ENCODE measurements around the gene PRKCA.

Gene PRKCA

DNA sequence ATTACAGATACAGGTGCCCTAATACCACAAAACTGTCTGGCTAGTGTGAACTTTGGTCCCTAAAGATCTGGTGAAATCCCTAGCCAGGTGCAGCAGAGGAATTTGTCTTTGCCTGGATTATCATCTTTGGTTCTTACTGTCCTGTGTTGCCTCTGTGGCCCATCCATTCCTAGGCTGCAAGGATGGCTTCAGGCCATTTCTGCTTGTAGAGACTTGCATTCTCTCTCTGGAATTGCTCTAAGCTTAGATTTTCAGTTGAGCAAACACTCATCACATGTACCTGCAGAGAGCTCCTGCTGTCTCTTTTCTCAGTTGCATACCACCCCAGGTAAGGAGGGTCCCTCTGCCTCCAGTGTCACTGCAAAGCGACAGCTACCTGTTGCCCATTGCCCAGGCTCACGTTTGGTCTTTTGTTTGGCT lies 114.9 kb downstream of the PRKCA start:
- Histone ChIP-seq H3K27ac (ENCODE audit: insufficient read depth, low read length, poor library complexity, severe bottlenecking) (no peak overlapping the region), H3K9me3 (ENCODE audit: control insufficient read depth, low read length) (no peaks in the 10 kb centered on the region), H3K4me3 (ENCODE audit: insufficient read depth, low read depth, low read length, poor library complexity, severe bottlenecking) (no peak overlapping the region), H3K27me3 (replicated peaks; ENCODE audit: control insufficient read depth, insufficient read depth, low read length, poor library complexity, severe bottlenecking) (no peaks in the 10 kb centered on the region), H3K4me1 (ENCODE audit: control insufficient read depth, insufficient read depth, low read length, poor library complexity, severe bottlenecking) (no peaks in the 10 kb centered on the region), H3K36me3 (ENCODE audit: control insufficient read depth, insufficient read depth, low read length) (no peaks in the 10 kb centered on the region)
- no peak for DNase-seq

DNA sequence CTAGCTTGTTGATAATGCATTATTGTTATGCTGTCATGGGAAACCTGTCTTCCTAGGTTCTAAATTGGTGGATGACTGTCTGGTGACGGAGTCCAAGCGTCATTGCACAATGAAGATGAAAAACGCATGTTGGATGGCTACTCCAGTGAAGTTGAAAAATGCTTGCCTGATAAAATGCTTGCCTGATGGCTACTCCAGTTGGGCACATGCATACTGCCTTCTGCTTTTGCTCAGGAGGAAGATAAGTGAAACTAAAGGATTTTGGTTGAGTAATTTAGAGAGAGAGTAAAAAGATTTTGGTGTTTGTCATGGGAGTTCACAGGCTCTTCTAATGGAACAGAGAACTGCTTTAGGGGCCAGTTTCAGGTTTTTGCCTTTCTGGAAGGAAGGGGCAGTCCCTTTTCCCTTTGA lies 118.6 kb downstream of the PRKCA start:
- no peak for DNase-seq
- Histone ChIP-seq H3K4me3 (ENCODE audit: insufficient read depth, low read depth, low read length, poor library complexity, severe bottlenecking) (no peak overlapping the region), H3K4me1 (ENCODE audit: control insufficient read depth, insufficient read depth, low read length, poor library complexity, severe bottlenecking) (no peaks in the 10 kb centered on the region), H3K36me3 (ENCODE audit: control insufficient read depth, insufficient read depth, low read length) (no peaks in the 10 kb centered on the region), H3K27me3 (replicated peaks; ENCODE audit: control insufficient read depth, insufficient read depth, low read length, poor library complexity, severe bottlenecking) (no peaks in the 10 kb centered on the region), H3K27ac (ENCODE audit: insufficient read depth, low read length, poor library complexity, severe bottlenecking) (no peak overlapping the region), H3K9me3 (ENCODE audit: control insufficient read depth, low read length) (no peaks in the 10 kb centered on the region)

GRCh38 chr17:66422186-66422585 lies 119.8 kb downstream of the PRKCA start:
- no peaks in the 10 kb centered on the region for H3K27me3 ChIP-seq (replicated peaks; ENCODE audit: control insufficient read depth, insufficient read depth, low read length, poor library complexity, severe bottlenecking)
- no peaks in the 10 kb centered on the region for H3K36me3 ChIP-seq (ENCODE audit: control insufficient read depth, insufficient read depth, low read length)
- H3K27ac ChIP-seq (ENCODE audit: insufficient read depth, low read length, poor library complexity, severe bottlenecking) = no peak overlapping the region
- no peaks in the 10 kb centered on the region for H3K4me1 ChIP-seq (ENCODE audit: control insufficient read depth, insufficient read depth, low read length, poor library complexity, severe bottlenecking)
- H3K9me3 ChIP-seq (ENCODE audit: control insufficient read depth, low read length) = no peaks in the 10 kb centered on the region
- no peak overlapping the region for H3K4me3 ChIP-seq (ENCODE audit: insufficient read depth, low read depth, low read length, poor library complexity, severe bottlenecking)
- no peak for DNase-seq

GRCh38 chr17:66423056-66423955 lies 120.9 kb downstream of the PRKCA start:
- H3K27ac ChIP-seq (ENCODE audit: insufficient read depth, low read length, poor library complexity, severe bottlenecking) = no peak overlapping the region

GRCh38 chr17:66425756-66426396 lies 123.5 kb downstream of the PRKCA start:
- DNase-seq = no peak
- Histone ChIP-seq H3K36me3 (ENCODE audit: control insufficient read depth, insufficient read depth, low read length) (no peaks in the 10 kb centered on the region), H3K27me3 (replicated peaks; ENCODE audit: control insufficient read depth, insufficient read depth, low read length, poor library complexity, severe bottlenecking) (no peaks in the 10 kb centered on the region), H3K27ac (ENCODE audit: insufficient read depth, low read length, poor library complexity, severe bottlenecking) (peak overlapping the region; percentile 4), H3K9me3 (ENCODE audit: control insufficient read depth, low read length) (no peaks in the 10 kb centered on the region), H3K4me3 (ENCODE audit: insufficient read depth, low read depth, low read length, poor library complexity, severe bottlenecking) (no peak overlapping the region), H3K4me1 (ENCODE audit: control insufficient read depth, insufficient read depth, low read length, poor library complexity, severe bottlenecking) (no peaks in the 10 kb centered on the region)

More at GRCh38 chr17:66423056-66423955, 120.9 kb downstream of the PRKCA start:
- no peaks in the 10 kb centered on the region for H3K4me1 ChIP-seq (ENCODE audit: control insufficient read depth, insufficient read depth, low read length, poor library complexity, severe bottlenecking)
- DNase-seq = no peak
- H3K36me3 ChIP-seq (ENCODE audit: control insufficient read depth, insufficient read depth, low read length) = no peaks in the 10 kb centered on the region
- H3K4me3 ChIP-seq (ENCODE audit: insufficient read depth, low read depth, low read length, poor library complexity, severe bottlenecking) = no peak overlapping the region
- H3K9me3 ChIP-seq (ENCODE audit: control insufficient read depth, low read length) = no peaks in the 10 kb centered on the region
- no peaks in the 10 kb centered on the region for H3K27me3 ChIP-seq (replicated peaks; ENCODE audit: control insufficient read depth, insufficient read depth, low read length, poor library complexity, severe bottlenecking)

DNA sequence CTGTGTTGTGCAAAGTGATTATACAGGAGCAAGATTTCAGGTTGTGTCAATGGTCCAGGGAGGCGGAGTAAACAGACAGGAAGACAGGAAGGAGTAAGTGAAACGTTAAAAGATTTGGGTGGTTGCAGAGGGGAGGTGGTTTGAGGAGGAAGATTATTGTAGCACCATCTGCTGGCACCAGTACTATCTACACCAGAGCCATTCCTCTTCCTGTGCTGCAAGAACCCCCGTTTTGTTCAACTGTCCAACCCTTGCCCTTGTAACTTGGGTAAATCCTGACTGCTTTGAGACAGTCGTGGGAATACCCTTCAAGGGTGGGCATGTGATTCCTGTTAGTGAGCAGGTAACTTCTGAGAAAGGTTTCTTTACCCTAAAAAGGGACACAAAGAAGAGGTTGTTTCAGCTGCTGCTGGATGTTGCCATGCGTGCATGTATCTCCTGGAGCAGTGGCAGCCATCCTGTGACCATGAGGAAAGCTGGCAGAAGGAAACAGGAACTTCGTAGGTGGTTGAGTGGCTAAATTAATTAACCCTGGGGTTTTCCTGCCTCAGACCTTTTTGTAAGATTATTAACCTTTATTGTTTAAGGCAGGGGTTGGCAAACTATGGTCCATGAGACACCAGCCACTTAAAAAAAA lies 124.1 kb downstream of the PRKCA start:
- no peaks in the 10 kb centered on the region for H3K4me1 ChIP-seq (ENCODE audit: control insufficient read depth, insufficient read depth, low read length, poor library complexity, severe bottlenecking)
- H3K36me3 ChIP-seq (ENCODE audit: control insufficient read depth, insufficient read depth, low read length) = no peaks in the 10 kb centered on the region
- no peak overlapping the region for H3K4me3 ChIP-seq (ENCODE audit: insufficient read depth, low read depth, low read length, poor library complexity, severe bottlenecking)
- no peaks in the 10 kb centered on the region for H3K27me3 ChIP-seq (replicated peaks; ENCODE audit: control insufficient read depth, insufficient read depth, low read length, poor library complexity, severe bottlenecking)
- H3K27ac ChIP-seq (ENCODE audit: insufficient read depth, low read length, poor library complexity, severe bottlenecking) = peak overlapping the region; percentile 4
- no peaks in the 10 kb centered on the region for H3K9me3 ChIP-seq (ENCODE audit: control insufficient read depth, low read length)
- peak in 2 of 3 donors; percentile 8 to 12 for DNase-seq

GRCh38 chr17:66427134-66427533 lies 124.7 kb downstream of the PRKCA start:
- Histone ChIP-seq H3K36me3 (ENCODE audit: control insufficient read depth, insufficient read depth, low read length) (no peaks in the 10 kb centered on the region), H3K4me1 (ENCODE audit: control insufficient read depth, insufficient read depth, low read length, poor library complexity, severe bottlenecking) (no peaks in the 10 kb centered on the region), H3K9me3 (ENCODE audit: control insufficient read depth, low read length) (no peaks in the 10 kb centered on the region), H3K27ac (ENCODE audit: insufficient read depth, low read length, poor library complexity, severe bottlenecking) (no peak overlapping the region), H3K4me3 (ENCODE audit: insufficient read depth, low read depth, low read length, poor library complexity, severe bottlenecking) (no peak overlapping the region), H3K27me3 (replicated peaks; ENCODE audit: control insufficient read depth, insufficient read depth, low read length, poor library complexity, severe bottlenecking) (no peaks in the 10 kb centered on the region)
- DNase-seq = no peak

- Histone ChIP-seq H3K27me3 (replicated peaks; ENCODE audit: control insufficient read depth, insufficient read depth, low read length, poor library complexity, severe bottlenecking) (no peaks in the 10 kb centered on the region), H3K27ac (ENCODE audit: insufficient read depth, low read length, poor library complexity, severe bottlenecking) (no peak overlapping the region), H3K36me3 (ENCODE audit: control insufficient read depth, insufficient read depth, low read length) (no peaks in the 10 kb centered on the region), H3K4me1 (ENCODE audit: control insufficient read depth, insufficient read depth, low read length, poor library complexity, severe bottlenecking) (peaks cover 10% of the 10 kb centered on the region), H3K4me3 (ENCODE audit: insufficient read depth, low read depth, low read length, poor library complexity, severe bottlenecking) (no peak overlapping the region), H3K9me3 (ENCODE audit: control insufficient read depth, low read length) (no peaks in the 10 kb centered on the region)
- DNase-seq = no peak
These were observed 127.3 kb downstream of the PRKCA start for GRCh38 chr17:66429680-66430079.

- H3K27me3 ChIP-seq (replicated peaks; ENCODE audit: control insufficient read depth, insufficient read depth, low read length, poor library complexity, severe bottlenecking) = no peaks in the 10 kb centered on the region
- H3K4me3 ChIP-seq (ENCODE audit: insufficient read depth, low read depth, low read length, poor library complexity, severe bottlenecking) = no peak overlapping the region
- H3K27ac ChIP-seq (ENCODE audit: insufficient read depth, low read length, poor library complexity, severe bottlenecking) = no peak overlapping the region
- DNase-seq = no peak
- peaks cover 10% of the 10 kb centered on the region for H3K4me1 ChIP-seq (ENCODE audit: control insufficient read depth, insufficient read depth, low read length, poor library complexity, severe bottlenecking)
- H3K9me3 ChIP-seq (ENCODE audit: control insufficient read depth, low read length) = no peaks in the 10 kb centered on the region
- no peaks in the 10 kb centered on the region for H3K36me3 ChIP-seq (ENCODE audit: control insufficient read depth, insufficient read depth, low read length)
These were observed 128.7 kb downstream of the PRKCA start for GRCh38 chr17:66430846-66431795.
